Measurements from ENCODE around the gene KCNMB1.

DNA sequence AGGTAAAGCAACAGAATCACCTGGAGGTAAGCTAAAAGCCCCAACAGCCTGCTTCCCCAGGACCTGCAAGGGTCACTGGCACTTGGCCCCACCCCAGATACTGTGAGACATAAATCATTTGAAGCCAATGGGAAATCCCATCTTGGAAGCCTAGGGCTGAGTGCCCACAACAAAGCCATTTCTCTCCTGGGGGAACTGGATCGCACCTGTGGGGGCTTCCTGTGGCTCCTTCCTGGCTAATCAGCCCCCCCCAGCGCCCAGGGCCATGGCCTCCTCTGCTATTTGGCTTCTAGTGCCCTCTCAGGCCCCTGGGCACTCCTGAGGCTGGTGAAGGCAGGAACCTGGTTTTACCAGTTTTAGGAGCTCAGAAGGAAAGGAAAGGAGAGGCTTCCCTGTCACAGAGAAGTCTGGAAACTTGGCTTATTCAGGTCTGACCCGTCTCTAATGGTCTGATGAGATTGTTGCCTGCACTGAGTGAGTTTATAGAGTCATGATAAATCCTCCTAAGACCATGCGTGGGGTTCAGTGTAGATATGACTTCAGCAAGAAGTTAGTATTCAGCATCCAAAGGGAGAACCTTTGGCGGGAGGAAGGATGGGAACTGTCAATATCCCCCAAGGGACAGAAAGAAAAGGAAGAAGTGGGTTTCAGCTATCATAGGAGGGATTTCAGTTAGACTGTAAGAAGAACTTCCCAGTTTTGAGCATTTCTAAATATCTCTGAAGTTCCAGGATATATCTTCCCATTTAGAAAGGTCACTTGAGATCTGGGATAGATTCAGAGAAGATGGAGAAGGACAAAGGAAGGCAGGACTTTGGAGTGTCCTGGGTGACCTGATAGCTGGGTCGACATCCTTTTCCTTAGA lies 1.2 kb downstream of the KCNMB1 start:
- TF ChIP-seq YY1 (IDR thresholded peaks at IDR 0.05; ENCODE audit: insufficient read depth, insufficient read length) (no peak), ZNF274 (IDR thresholded peaks at IDR 0.05; ENCODE audit: low read depth, low read length) (no peak)

Measured in NT2/D1 (cell line).